ENCODE data around the gene RSPO1.

RSPO1 gene

GRCh38 chr1:37666241-37666867 lies 31.7 kb upstream of the RSPO1 start:
- no peak for ATAC-seq
- TF ChIP-seq TOX (CRISPR knock-in tag; IDR thresholded peaks at IDR 0.05; ENCODE audit: borderline replicate concordance), result no peak
- TF ChIP-seq ZFP30 (CRISPR knock-in tag; IDR thresholded peaks at IDR 0.05), result no peak
- TF ChIP-seq CSRNP3 (CRISPR knock-in tag; IDR thresholded peaks at IDR 0.05), result no peak
- TF ChIP-seq RARB (CRISPR knock-in tag; IDR thresholded peaks at IDR 0.05), result no peak
- no peak for TF ChIP-seq PPARA (CRISPR knock-in tag; IDR thresholded peaks at IDR 0.05; ENCODE audit: borderline replicate concordance)
- TF ChIP-seq CREB5 (CRISPR knock-in tag; IDR thresholded peaks at IDR 0.05; ENCODE audit: low read depth), result no peak
- no peak for TF ChIP-seq TCF4 (CRISPR knock-in tag; IDR thresholded peaks at IDR 0.05; ENCODE audit: borderline replicate concordance)
- TF ChIP-seq ZFP3 (CRISPR knock-in tag; IDR thresholded peaks at IDR 0.05), result no peak

- ATAC-seq, result no peak
- TF ChIP-seq BACH2 (CRISPR knock-in tag; IDR thresholded peaks at IDR 0.05; ENCODE audit: borderline replicate concordance), result no peak
Measured at GRCh38 chr1:37663426-37664000, 28.8 kb upstream of the RSPO1 start.

GRCh38 chr1:37662031-37662755 lies 27.5 kb upstream of the RSPO1 start:
- TF ChIP-seq PPARA (CRISPR knock-in tag; IDR thresholded peaks at IDR 0.05; ENCODE audit: borderline replicate concordance) (no peak), BACH2 (CRISPR knock-in tag; IDR thresholded peaks at IDR 0.05; ENCODE audit: borderline replicate concordance) (no peak), GLIS3 (CRISPR knock-in tag; IDR thresholded peaks at IDR 0.05) (no peak), OSR1 (CRISPR knock-in tag; IDR thresholded peaks at IDR 0.05) (no peak), PATZ1 (CRISPR knock-in tag; IDR thresholded peaks at IDR 0.05; ENCODE audit: borderline replicate concordance) (no peak), CREB5 (CRISPR knock-in tag; IDR thresholded peaks at IDR 0.05; ENCODE audit: low read depth) (no peak), ZFP3 (CRISPR knock-in tag; IDR thresholded peaks at IDR 0.05) (no peak), TCF4 (CRISPR knock-in tag; IDR thresholded peaks at IDR 0.05; ENCODE audit: borderline replicate concordance) (no peak), TOX (CRISPR knock-in tag; IDR thresholded peaks at IDR 0.05; ENCODE audit: borderline replicate concordance) (no peak), SNAI2 (CRISPR knock-in tag; IDR thresholded peaks at IDR 0.05) (no peak), ZNF70 (CRISPR knock-in tag; IDR thresholded peaks at IDR 0.05) (no peak), ZC3H10 (CRISPR knock-in tag; IDR thresholded peaks at IDR 0.05) (no peak), POU6F1 (CRISPR knock-in tag; IDR thresholded peaks at IDR 0.05; ENCODE audit: borderline replicate concordance, low read depth) (no peak)
- ATAC-seq, result no peak

- TF ChIP-seq ARNTL (CRISPR knock-in tag; IDR thresholded peaks at IDR 0.05; ENCODE audit: borderline replicate concordance, low read depth) (no peak), TOX (CRISPR knock-in tag; IDR thresholded peaks at IDR 0.05; ENCODE audit: borderline replicate concordance) (no peak), CSDC2 (CRISPR knock-in tag; IDR thresholded peaks at IDR 0.05) (no peak), CREB5 (CRISPR knock-in tag; IDR thresholded peaks at IDR 0.05; ENCODE audit: low read depth) (no peak), ZNF70 (CRISPR knock-in tag; IDR thresholded peaks at IDR 0.05) (no peak), POU6F1 (CRISPR knock-in tag; IDR thresholded peaks at IDR 0.05; ENCODE audit: borderline replicate concordance, low read depth) (no peak), ZC3H10 (CRISPR knock-in tag; IDR thresholded peaks at IDR 0.05) (no peak), RARB (CRISPR knock-in tag; IDR thresholded peaks at IDR 0.05) (no peak), GLIS3 (CRISPR knock-in tag; IDR thresholded peaks at IDR 0.05) (no peak), ZFP30 (CRISPR knock-in tag; IDR thresholded peaks at IDR 0.05) (no peak), SNAI2 (CRISPR knock-in tag; IDR thresholded peaks at IDR 0.05) (no peak), ZNF565 (CRISPR knock-in tag; conservative IDR thresholded peaks at IDR 0.05; ENCODE audit: low read depth) (no peak)
- ATAC-seq, result peak; percentile 34; the same call in 1 of the 3 replicates
Measured at GRCh38 chr1:37661401-37661800, 26.7 kb upstream of the RSPO1 start.

All from SK-N-SH treated with all-trans-retinoic acid at 6 μM for 48 hours (cell line).